HepG2 (cell line): Measurements from ENCODE around the gene MRPL42. TPM values are rescaled to one million over a fixed set of nuclear protein-coding genes. Genes with fewer than 3 reads are reported as not detected.

Source experiments
- CCDC6 ChIP-seq: sonication (generic); formaldehyde crosslinking; IDR thresholded peaks from 2 replicates; pipeline ENCODE4 v1.8.1; 2022; ENCODE audit warnings: mild to moderate bottlenecking, missing genetic modification reagents, moderate library complexity
- ELF3 ChIP-seq: IDR thresholded peaks from 2 replicates; pipeline ENCODE4 v1.6.1; 2016; ENCODE audit warnings: missing genetic modification reagents, missing compliant biosample characterization
- GLI4 ChIP-seq: sonication (generic); formaldehyde crosslinking; IDR thresholded peaks from 2 replicates; pipeline ENCODE4 v1.5.1; 2020; ENCODE audit warnings: missing genetic modification reagents, mild to moderate bottlenecking, moderate library complexity, borderline replicate concordance
- HIC2 ChIP-seq: sonication (generic); formaldehyde crosslinking; IDR thresholded peaks from 2 replicates; pipeline ENCODE4 v1.9.0; 2022; ENCODE audit warnings: low read depth, missing genetic modification reagents
- HNF4A ChIP-seq: sonication (generic); formaldehyde crosslinking; IDR thresholded peaks from 2 replicates; pipeline ENCODE4 v1.4.0; 2020; ENCODE audit warnings: missing genetic modification reagents
- MBD4 ChIP-seq: IDR thresholded peaks from 2 replicates; pipeline ENCODE4 v1.6.1; 2012; ENCODE audit warnings: low read length, inconsistent platforms, borderline replicate concordance
- NFKBIZ ChIP-seq: IDR thresholded peaks from 2 replicates; pipeline ENCODE4 v1.6.1; 2018; ENCODE audit warnings: missing genetic modification reagents, missing compliant biosample characterization
- NKX3-1 ChIP-seq: sonication (generic); formaldehyde crosslinking; IDR thresholded peaks from 2 replicates; pipeline ENCODE4 v1.5.0; 2020; ENCODE audit warnings: missing genetic modification reagents
- PBX3 ChIP-seq: sonication (generic); formaldehyde crosslinking; IDR thresholded peaks from 2 replicates; pipeline ENCODE4 v1.8.1; 2023; ENCODE audit warnings: missing genetic modification reagents, inconsistent platforms, borderline replicate concordance
- REPIN1 ChIP-seq: sonication (generic); formaldehyde crosslinking; IDR thresholded peaks from 2 replicates; pipeline ENCODE4 v1.8.0; 2022; ENCODE audit warnings: missing genetic modification reagents, low read depth, mild to moderate bottlenecking, borderline replicate concordance
- SOX13 ChIP-seq, 3 experiments: fragments of 450-650 bp in 1 of 3; sonication (generic) in 1 of 3; formaldehyde crosslinking in 1 of 3; IDR thresholded peaks in 2 of 3; conservative IDR thresholded peaks in 1 of 3; 2 replicates each; pipeline versions ENCODE4 v1.5.0 to v1.6.1; 2016 to 2020; ENCODE audit warnings: antibody characterized with exemption in 1 of 3, mild to moderate bottlenecking in 1 of 3, missing compliant biosample characterization in 1 of 3, missing genetic modification reagents in 1 of 3, moderate library complexity in 1 of 3
- SRSF4 ChIP-seq: fragments of 200-400 bp; formaldehyde crosslinking; IDR thresholded peaks from one replicate; pipeline ENCODE4 v1.6.1; 2018; ENCODE audit warnings: mild to moderate bottlenecking, low read depth, low read length, moderate library complexity; ENCODE audit not compliant: poor library complexity, severe bottlenecking
- SSRP1 ChIP-seq: IDR thresholded peaks from 2 replicates; pipeline ENCODE4 v1.6.1; 2016; ENCODE audit warnings: control low read depth
- ZNF430 ChIP-seq: sonication (generic); formaldehyde crosslinking; IDR thresholded peaks from 2 replicates; pipeline ENCODE4 v1.9.0; 2021; ENCODE audit warnings: mild to moderate bottlenecking, missing genetic modification reagents
- ZNF441 ChIP-seq: sonication (generic); formaldehyde crosslinking; IDR thresholded peaks from 2 replicates; pipeline ENCODE4 v1.7.0; 2021; ENCODE audit warnings: missing genetic modification reagents, borderline replicate concordance
- ZNF460 ChIP-seq: sonication (generic); formaldehyde crosslinking; IDR thresholded peaks from 2 replicates; pipeline ENCODE4 v1.5.1; 2020; ENCODE audit warnings: missing genetic modification reagents, mild to moderate bottlenecking, borderline replicate concordance
- ZNF652 ChIP-seq: IDR thresholded peaks from 2 replicates; pipeline ENCODE4 v1.6.1; 2016; ENCODE audit warnings: low read depth, borderline replicate concordance
- ZNF747 ChIP-seq: sonication (generic); formaldehyde crosslinking; IDR thresholded peaks from 2 replicates; pipeline ENCODE4 v1.8.1; 2023; ENCODE audit warnings: missing genetic modification reagents, mild to moderate bottlenecking, borderline replicate concordance
- ZNF768 ChIP-seq: sonication (generic); formaldehyde crosslinking; IDR thresholded peaks from 2 replicates; pipeline ENCODE4 v1.4.0; 2020; ENCODE audit warnings: missing genetic modification reagents
- polyA plus RNA-seq, 8 experiments: library from polyadenylated mRNA; depleted of rRNA in 3 of 8; stranded (reverse) in 7 of 8; unstranded in 1 of 8; fragments of >200 nt; fragmentation: Illumina TruSeq in 4 of 8; extraction: Trizol in 4 of 8; gene quantifications; 2 replicates each; pipeline versions ENCODE4 v1.2.1 to v1.2.3, GENCODE V29; 2011 to 2016; ENCODE audit warnings: low read depth in 4 of 8, missing spikeins in 1 of 8, mixed read lengths in 1 of 8; ENCODE audit not compliant: insufficient read depth in 1 of 8
- total RNA-seq, 5 experiments: library from RNA; depleted of rRNA; stranded (reverse); fragments of >200 nt; fragmentation: Illumina TruSeq; extraction: Trizol; gene quantifications; 2 replicates each; pipeline ENCODE4 v1.2.3, GENCODE V29; 2016; ENCODE audit warnings: low read depth in 1 of 5
- TF ChIP-seq, protein P1 (sequence below): sonication (generic); formaldehyde crosslinking; IDR thresholded peaks from 2 replicates; pipeline ENCODE4 v1.9.0; 2021; ENCODE audit warnings: missing genetic modification reagents, borderline replicate concordance
- TF ChIP-seq, protein P2 (sequence below): sonication (generic); formaldehyde crosslinking; IDR thresholded peaks from 2 replicates; pipeline ENCODE4 v1.5.0; 2020; ENCODE audit warnings: mild to moderate bottlenecking, missing genetic modification reagents, moderate library complexity
- TF ChIP-seq, protein P3 (sequence below): sonication (generic); formaldehyde crosslinking; IDR thresholded peaks from 2 replicates; pipeline ENCODE4 v1.8.0; 2023; ENCODE audit warnings: mild to moderate bottlenecking, missing genetic modification reagents

Gene MRPL42
- total and polyA plus RNA-seq, 2 of the 13 experiments (the other 11 are each of a cell fraction or from before 2014, with no cell fraction given): 93.3 to 148 TPM

DNA sequence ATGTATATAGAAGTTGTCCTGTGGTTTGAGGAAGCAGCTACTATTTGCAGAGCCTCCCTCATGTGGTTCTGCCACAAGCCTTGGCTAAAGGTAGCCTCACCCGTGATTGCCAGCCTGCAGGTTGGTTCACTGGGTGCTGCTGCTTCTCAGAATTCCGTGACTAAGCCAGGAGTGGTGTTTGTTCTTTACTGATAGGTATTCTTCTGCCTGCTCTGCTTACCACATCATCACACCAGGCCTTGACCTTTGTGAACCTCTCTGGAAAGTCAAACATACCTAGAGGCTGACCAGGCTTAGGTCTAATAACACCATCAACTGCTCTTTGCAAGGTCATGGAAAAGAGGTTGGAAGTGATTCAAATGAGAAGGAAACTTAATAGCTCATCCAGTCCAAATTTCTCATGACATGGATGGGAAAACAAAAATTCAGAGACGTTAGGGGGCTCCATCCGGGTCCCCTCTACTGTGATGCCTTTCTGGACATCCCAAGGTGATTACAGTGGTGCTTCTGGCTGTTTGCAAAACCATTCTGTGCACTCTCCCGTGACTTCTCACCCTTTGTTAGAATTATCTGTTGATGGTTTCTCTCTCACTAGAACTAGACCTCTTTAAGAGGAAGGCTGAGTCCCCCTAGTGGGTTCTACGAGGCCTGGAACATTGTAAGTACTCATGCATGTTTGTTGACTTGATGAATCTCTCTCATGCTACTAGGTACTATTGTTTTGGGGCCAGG is 96.7 kb downstream of the MRPL42 start (continued):
- no peak for TF ChIP-seq NKX3-1 (CRISPR knock-in tag)
- no peak for TF ChIP-seq ZNF768 (CRISPR knock-in tag)
- TF ChIP-seq CCDC6: peak; percentile 70; the same call in 1 of the 2 replicates
- no peak for TF ChIP-seq PBX3 (CRISPR knock-in tag)
- TF ChIP-seq ZNF460: no peak
- peak; percentile 94 for TF ChIP-seq HNF4A (CRISPR knock-in tag)
- TF ChIP-seq, protein P1, sequence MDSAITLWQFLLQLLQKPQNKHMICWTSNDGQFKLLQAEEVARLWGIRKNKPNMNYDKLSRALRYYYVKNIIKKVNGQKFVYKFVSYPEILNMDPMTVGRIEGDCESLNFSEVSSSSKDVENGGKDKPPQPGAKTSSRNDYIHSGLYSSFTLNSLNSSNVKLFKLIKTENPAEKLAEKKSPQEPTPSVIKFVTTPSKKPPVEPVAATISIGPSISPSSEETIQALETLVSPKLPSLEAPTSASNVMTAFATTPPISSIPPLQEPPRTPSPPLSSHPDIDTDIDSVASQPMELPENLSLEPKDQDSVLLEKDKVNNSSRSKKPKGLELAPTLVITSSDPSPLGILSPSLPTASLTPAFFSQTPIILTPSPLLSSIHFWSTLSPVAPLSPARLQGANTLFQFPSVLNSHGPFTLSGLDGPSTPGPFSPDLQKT (CRISPR knock-in tag): no peak
- peak; percentile 85; the same call in 1 of the 2 replicates for TF ChIP-seq MBD4
- no peak; the same call in 1 of the 2 replicates for TF ChIP-seq ZNF652
- peak; percentile 45; the same call in 1 of the 2 replicates for TF ChIP-seq ZNF441
- peak; percentile 85 for TF ChIP-seq SOX13 (IDR thresholded peaks at IDR 0.05)
- peak in 1 of 2 experiments; percentile 96; a peak in 2 of 4 replicates for TF ChIP-seq SOX13 (CRISPR knock-in tag; conservative IDR thresholded peaks at IDR 0.05 in 1 of 2, IDR thresholded peaks at IDR 0.05 in 1 of 2)
- peak; percentile 26; the same call in 1 of the 2 replicates for TF ChIP-seq ZNF747
- peak; percentile 69 for TF ChIP-seq NFKBIZ (CRISPR knock-in tag)
- peak; percentile 78 for TF ChIP-seq ELF3
- no peak for TF ChIP-seq GLI4
- no peak for TF ChIP-seq ZNF430
- TF ChIP-seq, protein P2, sequence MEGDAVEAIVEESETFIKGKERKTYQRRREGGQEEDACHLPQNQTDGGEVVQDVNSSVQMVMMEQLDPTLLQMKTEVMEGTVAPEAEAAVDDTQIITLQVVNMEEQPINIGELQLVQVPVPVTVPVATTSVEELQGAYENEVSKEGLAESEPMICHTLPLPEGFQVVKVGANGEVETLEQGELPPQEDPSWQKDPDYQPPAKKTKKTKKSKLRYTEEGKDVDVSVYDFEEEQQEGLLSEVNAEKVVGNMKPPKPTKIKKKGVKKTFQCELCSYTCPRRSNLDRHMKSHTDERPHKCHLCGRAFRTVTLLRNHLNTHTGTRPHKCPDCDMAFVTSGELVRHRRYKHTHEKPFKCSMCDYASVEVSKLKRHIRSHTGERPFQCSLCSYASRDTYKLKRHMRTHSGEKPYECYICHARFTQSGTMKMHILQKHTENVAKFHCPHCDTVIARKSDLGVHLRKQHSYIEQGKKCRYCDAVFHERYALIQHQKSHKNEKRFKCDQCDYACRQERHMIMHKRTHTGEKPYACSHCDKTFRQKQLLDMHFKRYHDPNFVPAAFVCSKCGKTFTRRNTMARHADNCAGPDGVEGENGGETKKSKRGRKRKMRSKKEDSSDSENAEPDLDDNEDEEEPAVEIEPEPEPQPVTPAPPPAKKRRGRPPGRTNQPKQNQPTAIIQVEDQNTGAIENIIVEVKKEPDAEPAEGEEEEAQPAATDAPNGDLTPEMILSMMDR (CRISPR knock-in tag): peak; percentile 46
- peak; percentile 89 for TF ChIP-seq REPIN1
- no peak for TF ChIP-seq SRSF4
- TF ChIP-seq SSRP1 (CRISPR knock-in tag): no peak
- TF ChIP-seq HIC2: peak; percentile 97
- TF ChIP-seq, protein P3, sequence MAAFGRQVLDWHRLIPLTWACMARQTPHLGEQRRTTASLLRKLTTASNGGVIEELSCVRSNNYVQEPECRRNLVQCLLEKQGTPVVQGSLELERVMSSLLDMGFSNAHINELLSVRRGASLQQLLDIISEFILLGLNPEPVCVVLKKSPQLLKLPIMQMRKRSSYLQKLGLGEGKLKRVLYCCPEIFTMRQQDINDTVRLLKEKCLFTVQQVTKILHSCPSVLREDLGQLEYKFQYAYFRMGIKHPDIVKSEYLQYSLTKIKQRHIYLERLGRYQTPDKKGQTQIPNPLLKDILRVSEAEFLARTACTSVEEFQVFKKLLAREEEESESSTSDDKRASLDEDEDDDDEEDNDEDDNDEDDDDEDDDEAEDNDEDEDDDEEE (CRISPR knock-in tag): 0 out of 2 replicates have a peak, but pooled peaks have one; percentile 29
